Stimulated activated CD8-positive, alpha-beta memory T cell treated with anti-CD3 and anti-CD28 coated beads, Interleukin-12 subunit alpha, Interleukin-12 subunit beta, amount 100 ng/mL, for 24 hours (primary cell): ENCODE measurements around the gene HACD4.
"Not testable (repeated sequence)": the region's sequence is repeated elsewhere in the genome, so short reads cannot be mapped to it uniquely, and the experiment has no call there.

Source experiments
- DNase-seq: peaks from one replicate; pipeline ENCODE4 v3.0.0-alpha.2; 2020; ENCODE audit errors: extremely low read depth

HACD4 gene

GRCh38 chr9:21016701-21017491, 14.5 kb downstream of the HACD4 start:
- no peak for DNase-seq

- DNase-seq = no peak
Measured at GRCh38 chr9:21015995-21016394, 15.4 kb downstream of the HACD4 start.

- DNase-seq = no peak
Measured at GRCh38 chr9:21015129-21015815, 16.2 kb downstream of the HACD4 start.

- no peak for DNase-seq
Measured at GRCh38 chr9:21002040-21002439, 29.4 kb downstream of the HACD4 start.

DNA sequence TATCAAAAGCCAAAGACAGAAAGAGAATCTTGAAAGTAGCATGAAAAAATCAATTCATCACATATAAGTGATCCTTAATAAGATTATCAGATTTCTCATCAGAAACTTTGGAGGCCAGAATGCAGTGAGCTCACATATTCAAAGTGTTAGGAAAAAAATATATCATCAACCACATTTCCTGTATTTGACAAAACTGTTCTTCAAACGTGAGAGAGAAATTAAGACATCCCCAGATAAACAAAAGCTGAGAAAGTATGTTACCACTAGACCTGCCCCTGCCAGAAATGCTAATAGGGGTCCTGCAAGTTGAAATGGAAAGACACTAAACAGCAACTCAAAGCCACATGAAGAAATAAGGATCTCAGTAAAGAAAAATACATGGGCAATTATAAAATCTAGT, 29.9 kb downstream of the HACD4 start:
- no peak for DNase-seq

DNA sequence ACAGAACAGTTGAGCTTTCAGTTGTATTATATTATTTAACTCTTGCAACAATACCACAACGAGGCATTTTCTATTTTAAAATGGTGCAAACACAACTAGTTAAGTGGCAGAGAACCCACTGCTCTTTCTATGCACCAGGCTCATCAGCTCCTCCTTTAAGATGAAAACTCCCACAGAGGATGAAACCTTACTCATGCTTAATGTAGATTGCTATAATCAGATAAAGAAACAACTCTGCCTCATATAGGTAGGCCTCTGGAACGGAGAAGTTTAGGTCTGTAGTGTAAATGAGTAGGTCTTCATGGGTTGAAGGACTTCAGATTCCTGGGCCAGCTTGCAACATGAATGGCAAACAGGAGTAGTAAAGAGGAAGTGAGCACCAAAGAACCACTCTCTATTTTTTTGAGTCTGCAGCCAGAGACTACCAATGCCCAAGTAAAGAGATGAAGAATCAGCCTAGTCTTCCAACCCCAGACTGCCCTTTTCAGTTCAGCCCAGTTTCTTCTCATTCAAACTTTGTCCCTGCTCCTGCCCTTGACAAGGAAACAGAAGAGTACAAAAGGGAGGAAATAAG, 33.9 kb downstream of the HACD4 start:
- no peak for DNase-seq

DNA sequence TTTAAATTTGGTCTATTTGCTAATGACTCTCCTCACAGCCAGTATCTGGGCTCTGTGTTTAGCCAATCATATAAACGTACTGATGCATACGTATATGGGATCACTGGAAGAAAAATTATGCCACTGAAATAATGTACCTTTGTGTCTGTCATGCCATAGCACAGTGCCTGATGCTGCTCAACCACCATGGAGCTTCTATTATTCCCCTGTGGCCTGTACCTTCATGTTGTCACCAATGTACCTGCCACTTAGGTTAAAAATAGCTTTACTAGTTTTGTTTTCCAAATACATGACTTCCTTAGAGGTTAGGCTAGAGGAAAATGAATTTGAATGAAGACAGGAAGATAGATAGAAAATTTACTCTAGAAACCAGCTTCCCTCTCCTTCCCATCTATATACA, 34.6 kb downstream of the HACD4 start:
- DNase-seq = no peak

- no peak for DNase-seq
Measured at GRCh38 chr9:20995616-20996015, 35.8 kb downstream of the HACD4 start.

DNA sequence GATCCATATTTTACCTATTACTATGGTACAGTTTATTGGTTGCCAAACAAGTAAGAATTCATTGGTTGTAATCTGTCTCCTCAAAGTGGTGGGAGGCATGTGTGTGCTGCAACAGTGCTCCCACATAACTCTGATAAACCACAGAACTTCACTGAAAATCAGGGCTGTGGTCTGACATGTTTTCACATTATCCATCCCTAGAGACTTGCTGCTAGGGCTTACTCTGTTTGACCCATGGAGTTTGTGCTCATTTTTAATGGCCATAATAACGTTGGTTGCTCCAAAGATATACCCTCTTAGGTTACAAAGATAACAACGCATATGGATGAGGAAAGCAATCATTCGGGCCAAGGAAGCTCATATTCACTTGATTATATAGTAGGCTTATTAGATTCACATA, 37.0 kb downstream of the HACD4 start:
- DNase-seq = no peak

DNA sequence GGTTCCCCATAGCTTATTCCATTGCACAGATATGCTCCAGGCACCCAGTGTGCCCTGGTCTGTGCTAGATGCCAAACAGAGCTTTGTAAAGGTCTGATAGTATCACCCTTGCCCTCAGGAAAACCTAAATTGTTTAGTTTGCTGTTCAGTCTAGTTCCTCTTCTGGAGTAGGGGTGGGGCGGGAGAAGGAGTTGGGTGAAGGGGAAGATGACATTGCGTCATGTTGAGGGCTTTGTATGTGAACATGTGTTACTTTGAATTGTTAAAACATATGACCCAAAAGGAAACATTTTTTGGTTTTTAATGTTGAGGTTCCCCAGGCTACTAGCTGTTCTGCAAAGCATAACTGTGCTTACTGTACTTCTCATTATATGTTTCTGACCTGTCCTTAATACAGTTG, 40.6 kb downstream of the HACD4 start:
- DNase-seq = no peak

DNA sequence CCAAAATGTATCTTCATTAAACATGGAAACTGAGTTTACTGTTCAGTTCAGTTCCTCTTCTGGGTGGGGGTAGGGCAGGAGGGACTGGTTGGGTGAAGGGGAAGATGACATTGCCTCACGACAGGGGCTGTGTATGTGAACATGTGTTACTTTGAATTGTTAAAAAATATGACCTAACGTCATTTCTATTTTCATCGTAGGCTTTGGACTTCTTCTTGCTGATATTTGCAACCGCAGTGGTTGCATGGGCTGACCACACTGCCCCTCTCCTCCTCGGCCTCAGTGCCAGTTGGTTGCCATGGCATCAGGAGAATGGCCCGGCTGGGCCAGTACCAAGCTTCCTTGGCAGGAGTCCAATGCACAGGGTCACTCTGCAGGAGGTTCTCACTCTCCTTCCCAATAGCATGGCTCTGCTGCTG, 41.5 kb downstream of the HACD4 start:
- DNase-seq = no peak

GRCh38 chr9:20988671-20989315, 42.6 kb downstream of the HACD4 start:
- no peak for DNase-seq

DNA sequence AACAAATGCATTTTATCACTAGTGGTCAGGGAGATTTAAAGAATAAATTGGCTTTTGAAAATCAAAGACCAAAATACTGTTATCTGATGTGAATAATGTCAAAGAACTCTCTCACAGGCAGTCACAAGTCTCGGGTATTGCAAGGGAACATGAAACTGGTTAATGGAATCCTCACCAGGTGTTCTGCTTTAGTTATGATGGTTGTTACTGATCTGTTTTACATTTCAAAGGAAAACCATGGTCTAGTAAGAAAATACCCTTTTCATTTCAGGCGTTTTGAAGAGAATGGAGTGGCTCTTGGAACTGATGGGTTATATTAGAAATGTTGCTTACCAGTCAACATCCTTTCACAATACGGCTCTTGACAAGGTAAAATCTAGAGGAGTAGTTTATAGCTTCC, 43.4 kb downstream of the HACD4 start:
- DNase-seq = no peak

DNA sequence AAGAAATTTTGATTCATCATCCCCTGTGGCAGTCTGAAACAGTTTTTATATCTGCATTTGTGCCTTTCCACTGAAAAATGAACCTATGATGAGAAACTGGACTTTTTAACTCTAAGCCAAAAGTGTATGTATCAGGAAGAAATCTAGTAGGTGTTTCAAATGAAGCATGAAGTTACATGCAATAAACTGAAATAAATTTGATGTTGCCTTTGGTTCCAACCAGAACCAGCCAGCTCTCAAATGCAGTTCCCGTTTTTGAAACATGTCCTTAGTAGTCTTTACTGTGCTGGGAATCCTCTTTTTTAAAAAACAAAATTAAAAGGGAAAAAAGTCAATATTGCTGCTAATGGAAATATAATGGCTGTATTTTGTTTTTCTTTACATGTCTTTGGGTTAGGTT, 43.9 kb downstream of the HACD4 start:
- no peak for DNase-seq

DNA sequence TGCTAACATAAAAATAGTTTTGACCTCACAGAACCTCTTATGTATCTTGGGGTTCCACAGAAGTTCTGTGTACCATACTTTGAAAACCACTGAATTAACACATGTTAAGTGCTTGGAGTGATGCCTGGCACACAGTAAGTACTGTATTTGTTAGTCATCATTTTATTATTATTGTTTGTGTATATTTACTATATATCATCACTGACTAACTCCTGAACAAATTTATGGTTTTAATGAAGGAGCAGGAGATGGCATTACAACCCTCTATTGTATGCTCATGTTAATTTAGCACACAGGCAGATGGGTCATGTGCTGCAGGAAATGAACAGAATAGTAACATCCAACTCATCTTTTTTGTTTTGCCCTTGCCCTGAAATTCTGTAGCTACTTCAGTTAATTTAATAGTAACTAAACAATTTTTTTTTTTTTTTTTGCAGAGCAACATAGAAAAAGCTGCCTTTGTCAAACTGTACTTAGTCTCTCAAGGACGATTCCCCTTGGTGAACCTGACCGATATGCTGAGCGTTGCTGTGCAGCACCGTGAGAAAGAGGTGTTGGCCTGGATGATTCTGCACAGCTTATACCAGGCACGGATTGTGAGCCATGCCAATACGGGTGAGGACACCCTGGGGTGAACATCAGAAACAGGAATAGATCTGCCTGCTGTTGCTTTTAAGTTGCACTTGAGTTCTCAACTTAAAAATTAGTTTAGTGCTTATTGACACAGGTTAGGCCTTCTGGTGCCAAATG, 45.4 kb downstream of the HACD4 start:
- no peak for DNase-seq

DNA sequence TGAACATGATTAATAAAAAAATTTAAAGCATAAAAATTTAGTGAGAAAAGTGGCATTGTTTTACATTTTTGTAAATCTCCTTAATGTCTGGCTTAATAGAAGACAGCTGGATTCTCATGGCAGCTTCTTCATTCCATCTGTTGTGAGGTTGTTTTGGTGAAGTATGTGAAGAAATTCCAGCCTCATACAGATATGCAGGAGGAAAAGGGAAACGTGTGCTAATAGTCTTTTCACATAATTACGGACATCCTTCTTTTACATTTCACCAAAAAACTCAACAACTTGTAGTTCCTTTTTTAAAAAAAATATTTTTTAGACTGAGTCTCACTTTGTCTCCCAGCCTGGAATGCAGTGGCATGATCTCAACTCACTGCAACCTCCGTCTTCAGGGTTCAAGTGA, 46.9 kb downstream of the HACD4 start:
- no peak for DNase-seq

- no peak for DNase-seq
Measured at GRCh38 chr9:20981486-20981885, 50.0 kb downstream of the HACD4 start.

GRCh38 chr9:20980832-20981455, 50.5 kb downstream of the HACD4 start:
- DNase-seq = no peak

- no peak for DNase-seq
Measured at GRCh38 chr9:20978249-20978648, 53.2 kb downstream of the HACD4 start.

DNA sequence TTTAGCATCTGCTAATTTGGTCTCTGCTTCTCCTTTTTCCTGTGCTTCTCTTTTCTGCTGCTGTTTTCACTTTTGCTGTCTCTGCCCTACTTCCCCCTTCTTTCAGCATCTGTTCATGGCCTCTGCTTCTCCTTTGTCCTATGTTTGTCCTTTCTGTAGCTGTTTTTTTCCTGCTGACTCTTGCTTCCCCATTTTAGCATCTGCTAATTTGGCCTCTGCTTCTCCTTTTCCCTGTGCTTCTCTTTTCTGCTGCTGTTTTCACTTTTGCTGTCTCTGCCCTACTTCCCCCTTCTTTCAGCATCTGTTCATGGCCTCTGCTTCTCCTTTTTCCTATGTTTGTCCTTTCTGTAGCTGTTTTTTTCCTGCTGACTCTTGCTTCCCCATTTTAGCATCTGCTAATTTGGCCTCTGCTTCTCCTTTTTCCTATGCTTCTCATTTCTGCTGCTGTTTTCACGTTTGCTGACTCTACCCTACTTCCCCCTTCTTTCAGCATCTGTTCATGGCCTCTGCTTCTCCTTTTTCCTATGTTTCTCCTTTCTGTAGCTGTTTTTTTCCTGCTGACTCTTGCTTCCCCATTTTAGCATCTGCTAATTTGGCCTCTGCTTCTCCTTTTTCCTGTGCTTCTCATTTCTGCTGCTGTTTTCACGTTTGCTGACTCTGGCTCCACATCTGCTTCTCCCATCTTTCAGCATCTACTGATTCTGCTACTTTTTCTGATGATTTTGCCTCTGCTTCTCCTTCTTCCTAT, 57.1 kb downstream of the HACD4 start:
- DNase-seq = not testable (repeated sequence)
